K562 (cell line): ENCODE measurements around the gene SLC45A3. TPM values are rescaled to one million over a fixed set of nuclear protein-coding genes. Genes with fewer than 3 reads are reported as not detected.

Source experiments
- BRF1 ChIP-seq: IDR thresholded peaks from 3 replicates; pipeline ENCODE4 v1.6.1; 2011; ENCODE audit warnings: borderline replicate concordance, mild to moderate bottlenecking; ENCODE audit not compliant: insufficient read length; ENCODE audit errors: extremely low read depth
- CC2D1A ChIP-seq: fragments of 450-650 bp; IDR thresholded peaks from 2 replicates; pipeline ENCODE4 v1.6.1; 2017; ENCODE audit warnings: mild to moderate bottlenecking
- ETV6 ChIP-seq, 3 experiments: fragments of 150-350 bp in 1 of 3; sonication (generic) in 1 of 3; formaldehyde crosslinking in 1 of 3; IDR thresholded peaks; 2 replicates each; pipeline versions ENCODE4 v1.6.1 to v1.8.0; 2014 to 2022; ENCODE audit warnings: borderline replicate concordance in 2 of 3, low read depth in 2 of 3, antibody characterized with exemption in 1 of 3, low read length in 1 of 3, mild to moderate bottlenecking in 1 of 3, missing genetic modification reagents in 1 of 3
- GTF2A2 ChIP-seq: IDR thresholded peaks from 2 replicates; pipeline ENCODE4 v1.6.1; 2016; ENCODE audit warnings: mild to moderate bottlenecking, missing genetic modification characterization, missing compliant biosample characterization
- HDAC6 ChIP-seq: IDR thresholded peaks from 2 replicates; pipeline ENCODE4 v1.6.1; 2012; ENCODE audit warnings: low read depth, mild to moderate bottlenecking, control low read depth, inconsistent platforms, low read length, moderate library complexity
- HNRNPLL ChIP-seq: fragments of 200-400 bp; formaldehyde crosslinking; IDR thresholded peaks from 2 replicates; pipeline ENCODE4 v1.6.1; 2017; ENCODE audit warnings: low read length, low read depth, mild to moderate bottlenecking; ENCODE audit not compliant: poor library complexity, severe bottlenecking
- KAT7 ChIP-seq: sonication (generic); formaldehyde crosslinking; IDR thresholded peaks from 2 replicates; pipeline ENCODE4 v1.8.0; 2022; ENCODE audit warnings: missing genetic modification reagents, mild to moderate bottlenecking, borderline replicate concordance
- MAFG ChIP-seq: fragments of 450-650 bp; conservative IDR thresholded peaks from 2 replicates; pipeline ENCODE4 v1.6.1; 2016; ENCODE audit warnings: missing genetic modification characterization, missing compliant biosample characterization
- RAD21 ChIP-seq, 2 experiments: fragments of 250-450 bp in 1 of 2; fragments of 450-650 bp in 1 of 2; sonication (Bioruptor Pico) in 1 of 2; formaldehyde crosslinking in 1 of 2; IDR thresholded peaks in 1 of 2; conservative IDR thresholded peaks in 1 of 2; 2 replicates each; pipeline versions ENCODE4 v1.4.0 to v1.8.0; 2020 to 2022; ENCODE audit warnings: mild to moderate bottlenecking in 2 of 2, moderate library complexity in 1 of 2
- RBM22 ChIP-seq: fragments of 200-400 bp; formaldehyde crosslinking; IDR thresholded peaks from 2 replicates; pipeline ENCODE4 v1.6.1; 2018; ENCODE audit warnings: low read length, low read depth; ENCODE audit not compliant: poor library complexity, severe bottlenecking
- SETDB1 ChIP-seq: IDR thresholded peaks from one replicate; pipeline ENCODE4 v1.6.1; 2012; ENCODE audit warnings: low read length, control low read depth, inconsistent platforms
- SP2 ChIP-seq: IDR thresholded peaks from 2 replicates; pipeline ENCODE4 v1.6.1; 2011; ENCODE audit warnings: mild to moderate bottlenecking, low read depth, low read length, moderate library complexity; ENCODE audit not compliant: poor library complexity, severe bottlenecking; ENCODE audit errors: extremely low read depth
- SUPT5H ChIP-seq: fragments of 450-650 bp; IDR thresholded peaks from 2 replicates; pipeline ENCODE4 v1.6.1; 2016
- TAF1 ChIP-seq: IDR thresholded peaks from 2 replicates; pipeline ENCODE4 v1.6.1; 2011; ENCODE audit warnings: mild to moderate bottlenecking, low read length, moderate library complexity; ENCODE audit not compliant: insufficient read depth, control insufficient read depth, severe bottlenecking; ENCODE audit errors: extremely low read depth
- TAF9B ChIP-seq: fragments of 450-650 bp; IDR thresholded peaks from 2 replicates; pipeline ENCODE4 v1.6.1; 2018; ENCODE audit warnings: mild to moderate bottlenecking; ENCODE audit not compliant: partially characterized antibody
- TCFL5 ChIP-seq: fragments of 250-450 bp; sonication (Bioruptor Pico); conservative IDR thresholded peaks from 2 replicates; pipeline ENCODE4 v1.6.1; 2021; ENCODE audit warnings: mild to moderate bottlenecking, moderate library complexity, matching md5 sums
- THAP12 ChIP-seq: fragments of 250-450 bp; sonication (Bioruptor Pico); IDR thresholded peaks from 2 replicates; pipeline ENCODE4 v1.9.0; 2021; ENCODE audit warnings: mild to moderate bottlenecking, inconsistent platforms
- TOE1 ChIP-seq, 2 experiments: fragments of 450-650 bp in 1 of 2; sonication (generic) in 1 of 2; formaldehyde crosslinking in 1 of 2; IDR thresholded peaks; 2 replicates each; pipeline versions ENCODE4 v1.7.1 to v1.8.0; 2016 to 2022; ENCODE audit warnings: borderline replicate concordance in 2 of 2, mild to moderate bottlenecking in 2 of 2, antibody characterized with exemption in 1 of 2, inconsistent platforms in 1 of 2, low read depth in 1 of 2, missing genetic modification reagents in 1 of 2, moderate library complexity in 1 of 2
- XRCC5 ChIP-seq: fragments of 200-400 bp; formaldehyde crosslinking; IDR thresholded peaks from 2 replicates; pipeline ENCODE4 v1.6.1; 2017; ENCODE audit warnings: low read depth, mild to moderate bottlenecking, low read length
- ZC3H4 ChIP-seq: sonication (generic); formaldehyde crosslinking; IDR thresholded peaks from 2 replicates; pipeline ENCODE4 v1.9.0; 2021; ENCODE audit warnings: missing genetic modification reagents, borderline replicate concordance
- ZFP36 ChIP-seq: fragments of 150-350 bp; IDR thresholded peaks from 2 replicates; pipeline ENCODE4 v1.6.1; 2018; ENCODE audit warnings: low read length, low read depth; ENCODE audit not compliant: partially characterized antibody
- ZNF354B ChIP-seq: fragments of 250-450 bp; sonication (Bioruptor Pico); IDR thresholded peaks from 2 replicates; pipeline ENCODE4 v1.4.0; 2020
- ZNF408 ChIP-seq: fragments of 250-450 bp; sonication (Bioruptor Pico); IDR thresholded peaks from 2 replicates; pipeline ENCODE4 v1.4.0; 2020; ENCODE audit warnings: low read depth, mild to moderate bottlenecking, moderate library complexity
- polyA plus RNA-seq, 8 experiments: library from polyadenylated mRNA; depleted of rRNA in 4 of 8; stranded (reverse) in 5 of 8; unstranded in 3 of 8; fragments of >200 nt; fragmentation: Nextera tagmentation in 2 of 8; fragmentation: Illumina TruSeq in 1 of 8; extraction: Ambion mirVana in 2 of 8; extraction: Trizol in 1 of 8; gene quantifications; 2 replicates each; pipeline versions ENCODE4 v1.2.1 to v1.2.3, GENCODE V29; 2011 to 2014; ENCODE audit warnings: inconsistent platforms in 1 of 8, missing spikeins in 1 of 8
- total RNA-seq, 7 experiments: library from RNA; depleted of rRNA in 6 of 7; stranded (reverse); fragments of >200 nt in 6 of 7; fragmentation: Illumina TruSeq in 2 of 7; extraction: Trizol in 2 of 7; gene quantifications; 2 replicates each; pipeline versions ENCODE4 v1.2.1 to v1.2.3, GENCODE V29; 2011 to 2021; ENCODE audit warnings: low replicate concordance in 1 of 7

SLC45A3 gene
- total and polyA plus RNA-seq, 9 of the 15 experiments (the other 6 are each of a cell fraction or from before 2014, with no cell fraction given) = 0.06 to 3.3 (median 1.3) TPM

- TF ChIP-seq TCFL5 (CRISPR knock-in tag) = no peak
- 0 out of 4 replicates have a peak, but pooled peaks of 1 of the 2 experiments have one; percentile 37 for TF ChIP-seq ETV6 (IDR thresholded peaks at IDR 0.05; ENCODE audit: borderline replicate concordance in 1 of 2, low read depth in 2 of 2, low read length in 1 of 2)
- TF ChIP-seq ETV6 (CRISPR knock-in tag; IDR thresholded peaks at IDR 0.05; ENCODE audit: borderline replicate concordance) = no peak
- peak; percentile 94; the same call in 1 of the 2 replicates for TF ChIP-seq KAT7 (CRISPR knock-in tag)
- peak; percentile 78; the same call in 1 of the 2 replicates for TF ChIP-seq CC2D1A
- TF ChIP-seq ZNF408 (CRISPR knock-in tag) = no peak
- peak; percentile 92 for TF ChIP-seq SUPT5H
- peak; percentile 86; the same call in 1 of the 2 replicates for TF ChIP-seq TOE1 (IDR thresholded peaks at IDR 0.05; ENCODE audit: borderline replicate concordance)
- TF ChIP-seq TOE1 (CRISPR knock-in tag; IDR thresholded peaks at IDR 0.05; ENCODE audit: borderline replicate concordance, low read depth) = no peak
- TF ChIP-seq XRCC5 = no peak
- no peak for TF ChIP-seq ZC3H4 (CRISPR knock-in tag)
- TF ChIP-seq TAF9B = peak; percentile 77
- no peak for TF ChIP-seq SP2
- peak; percentile 83 for TF ChIP-seq TAF1
- TF ChIP-seq RAD21 (CRISPR knock-in tag; conservative IDR thresholded peaks at IDR 0.05 in 1 of 2, IDR thresholded peaks at IDR 0.05 in 1 of 2) = peak; percentile 88 to 90
- no peak for TF ChIP-seq MAFG (tag)
- peak; percentile 65; the same call in 1 of the 2 replicates for TF ChIP-seq HDAC6
- TF ChIP-seq ZFP36 = peak; percentile 13
- no peak for TF ChIP-seq SETDB1
- TF ChIP-seq THAP12 (CRISPR knock-in tag) = peak; percentile 73; the same call in 1 of the 2 replicates
- peak; percentile 85 for TF ChIP-seq RBM22
- TF ChIP-seq ZNF354B (CRISPR knock-in tag) = no peak
- peak; percentile 52 for TF ChIP-seq HNRNPLL
- TF ChIP-seq BRF1 = no peak
- TF ChIP-seq GTF2A2 (tag) = no peak
Measured at GRCh38 chr1:205631768-205632668, 48.3 kb downstream of the SLC45A3 start, which contains the start of gene ELK4 (continued).
